NB4 (cell line): ENCODE measurements around the gene CYP4V2.

ENCODE experiments used
- DNase-seq: peaks from one replicate; pipeline ENCODE4 v3.0.0; 2010; ENCODE audit warnings: low read depth
- H3K4me3 ChIP-seq: one replicate; pipeline ENCODE4 v1.5.1; 2011; ENCODE audit warnings: mild to moderate bottlenecking, low read depth, low read length, moderate library complexity
- CTCF ChIP-seq: IDR thresholded peaks from one replicate; pipeline ENCODE4 v1.5.1; 2012; ENCODE audit warnings: low read depth, low read length
- MAX ChIP-seq: IDR thresholded peaks from 2 replicates; pipeline ENCODE4 v1.6.1; 2011; ENCODE audit warnings: low read depth, low read length
- MYC ChIP-seq: IDR thresholded peaks from 2 replicates; pipeline ENCODE4 v1.6.1; 2011; ENCODE audit warnings: low read depth, low read length
- POLR2A ChIP-seq: IDR thresholded peaks from 2 replicates; pipeline ENCODE4 v1.6.1; 2011; ENCODE audit warnings: mild to moderate bottlenecking; ENCODE audit not compliant: insufficient read length; ENCODE audit errors: extremely low read depth

Gene CYP4V2

GRCh38 chr4:186249785-186250754 is 58.7 kb downstream of the CYP4V2 start:
- DNase-seq, result no peak
- H3K4me3 ChIP-seq, result no peak overlapping the region
- no peak for TF ChIP-seq CTCF
- no peak for TF ChIP-seq MAX
- no peak for TF ChIP-seq MYC
- TF ChIP-seq POLR2A, result no peak

- H3K4me3 ChIP-seq, result no peak overlapping the region
- TF ChIP-seq MYC, result no peak
- no peak for TF ChIP-seq MAX
- TF ChIP-seq POLR2A, result no peak
- TF ChIP-seq CTCF, result no peak
- DNase-seq, result no peak
Measured at GRCh38 chr4:186250760-186251159, 59.4 kb downstream of the CYP4V2 start.

GRCh38 chr4:186255122-186255521 is 63.8 kb downstream of the CYP4V2 start:
- TF ChIP-seq MYC (no peak), POLR2A (no peak), CTCF (no peak), MAX (no peak)
- H3K4me3 ChIP-seq, result no peak overlapping the region
- no peak for DNase-seq

- no peak for TF ChIP-seq CTCF
- no peak for TF ChIP-seq POLR2A
- no peak for TF ChIP-seq MYC
- no peak for TF ChIP-seq MAX
- no peak overlapping the region for H3K4me3 ChIP-seq
- peak; percentile 28 for DNase-seq
Measured at GRCh38 chr4:186258216-186258811, 66.9 kb downstream of the CYP4V2 start.

GRCh38 chr4:186260117-186260503 is 68.7 kb downstream of the CYP4V2 start:
- TF ChIP-seq MAX, result no peak
- TF ChIP-seq CTCF, result no peak
- TF ChIP-seq POLR2A, result no peak
- no peak for TF ChIP-seq MYC

More at GRCh38 chr4:186260117-186260503, 68.7 kb downstream of the CYP4V2 start:
- no peak overlapping the region for H3K4me3 ChIP-seq
- no peak for DNase-seq
